H1 (cell line): ENCODE results near the gene ACTG1. TPM values are rescaled to one million over a fixed set of nuclear protein-coding genes. Genes with fewer than 3 reads are reported as not detected.

Experiments
- CTCF ChIA-PET: fragments of 300-600 bp; sonication (Branson Sonifier 250); formaldehyde crosslinking; loops from one replicate; lab custom pipeline; 2021; ENCODE audit not compliant: partially characterized antibody; lab: Charles Lee
- POLR2A ChIA-PET: fragments of 300-600 bp; sonication (Branson Sonifier 250); formaldehyde crosslinking; loops from one replicate; lab custom pipeline; 2021; ENCODE audit warnings: inconsistent platforms; ENCODE audit not compliant: partially characterized antibody; lab: Charles Lee
- DNase-seq, 2 experiments: peaks; one replicate each; pipeline versions ENCODE4 v3.0.0 to v3.0.0-alpha.2; 2010 to 2022; ENCODE audit warnings: low spot score in 2 of 2, low read depth in 1 of 2, mixed read lengths in 1 of 2
- FAIRE-seq: peaks from 2 replicates; lab custom pipeline; 2011; peaks lifted over from hg19 to GRCh38; lab: Jason Lieb, UNC
- H2AFZ ChIP-seq: 2 replicates; pipeline ENCODE4 v1.8.1; 2012; ENCODE audit warnings: low read length, inconsistent platforms
- H2AK5ac ChIP-seq: 2 replicates; pipeline ENCODE4 v1.6.1; 2013; ENCODE audit warnings: low read depth, low read length
- H2BK120ac ChIP-seq: replicated peaks from 2 replicates; pipeline ENCODE3; 2013; ENCODE audit warnings: low read depth, low read length, inconsistent platforms
- H2BK12ac ChIP-seq: 2 replicates; pipeline ENCODE4 v1.6.1; 2013; ENCODE audit warnings: low read depth, low read length
- H2BK15ac ChIP-seq: 2 replicates; pipeline ENCODE4 v1.6.1; 2013; ENCODE audit warnings: low read length
- H2BK20ac ChIP-seq: 2 replicates; pipeline ENCODE4 v1.6.1; 2013; ENCODE audit warnings: low read length
- H2BK5ac ChIP-seq: 2 replicates; pipeline ENCODE4 v1.6.1; 2013; ENCODE audit warnings: low read depth, low read length
- H3K14ac ChIP-seq: 2 replicates; pipeline ENCODE4 v1.6.1; 2013; ENCODE audit warnings: inconsistent platforms; ENCODE audit not compliant: insufficient read length
- H3K18ac ChIP-seq: 2 replicates; pipeline ENCODE4 v1.6.1; 2013; ENCODE audit warnings: low read length; ENCODE audit errors: extremely low read depth
- H3K23ac ChIP-seq: 2 replicates; pipeline ENCODE4 v1.6.1; 2013; ENCODE audit warnings: inconsistent platforms; ENCODE audit not compliant: insufficient read length
- H3K23me2 ChIP-seq: 2 replicates; pipeline ENCODE4 v1.6.1; 2013; ENCODE audit warnings: low read depth, low read length
- H3K27ac ChIP-seq: 2 replicates; pipeline ENCODE4 v1.6.1; 2011; ENCODE audit warnings: low read depth, low read length, inconsistent platforms
- H3K27me3 ChIP-seq, 4 experiments: replicated peaks in 1 of 4; 1 replicate in 1 of 4; 2 replicates in 3 of 4; pipeline versions ENCODE4 v1.6.1 to v1.8.1; 2011 to 2013; ENCODE audit warnings: low read length in 3 of 4, mild to moderate bottlenecking in 3 of 4, inconsistent platforms in 2 of 4, mixed read lengths in 2 of 4, moderate library complexity in 1 of 4; ENCODE audit not compliant: control insufficient read depth in 3 of 4, insufficient read depth in 3 of 4; ENCODE audit errors: extremely low read depth in 1 of 4
- H3K36me3 ChIP-seq, 4 experiments: 2 replicates each; pipeline versions ENCODE4 v1.6.1 to v1.8.1; 2011 to 2013; ENCODE audit warnings: mild to moderate bottlenecking in 4 of 4, low read length in 3 of 4, moderate library complexity in 2 of 4, control low read depth in 1 of 4, inconsistent platforms in 1 of 4; ENCODE audit not compliant: insufficient read depth in 4 of 4, control insufficient read depth in 2 of 4
- H3K4ac ChIP-seq: replicated peaks from 2 replicates; pipeline ENCODE3; 2013; ENCODE audit warnings: low read length, low read depth, mixed read lengths, inconsistent platforms; ENCODE audit not compliant: insufficient read length
- H3K4me1 ChIP-seq, 4 experiments: replicated peaks in 1 of 4; 1 replicate in 1 of 4; 2 replicates in 3 of 4; pipeline versions ENCODE4 v1.6.1 to v1.8.1; 2011 to 2013; ENCODE audit warnings: low read length in 3 of 4, inconsistent platforms in 2 of 4, mixed read lengths in 1 of 4; ENCODE audit not compliant: insufficient read depth in 4 of 4, control insufficient read depth in 3 of 4
- H3K4me2 ChIP-seq, 2 experiments: 2 replicates each; pipeline versions ENCODE4 v1.6.1 to v1.8.1; 2011 to 2013; ENCODE audit warnings: low read depth in 2 of 2, low read length in 2 of 2, control low read depth in 1 of 2, inconsistent platforms in 1 of 2, mild to moderate bottlenecking in 1 of 2; ENCODE audit not compliant: insufficient read depth in 1 of 2
- H3K4me3 ChIP-seq, 4 experiments: fragments of 200-600, 300-600 bp in 1 of 4; sonication (generic), shearing (Covaris generic), sonication (Bioruptor Twin) in 1 of 4; 2 replicates each; pipeline versions ENCODE4 v1.5.1 to v1.8.1; 2011 to 2016; ENCODE audit warnings: low read length in 4 of 4, low read depth in 3 of 4, control low read depth in 2 of 4, inconsistent platforms in 2 of 4, mild to moderate bottlenecking in 2 of 4, mixed read lengths in 1 of 4, moderate library complexity in 1 of 4; ENCODE audit not compliant: insufficient read depth in 2 of 4; ENCODE audit errors: extremely low read depth in 1 of 4
- H3K56ac ChIP-seq: replicated peaks from 2 replicates; pipeline ENCODE3; 2013; ENCODE audit warnings: low read depth, mild to moderate bottlenecking, mixed read lengths, low read length, inconsistent platforms; ENCODE audit not compliant: insufficient read length
- H3K79me1 ChIP-seq: 2 replicates; pipeline ENCODE4 v1.6.1; 2013; ENCODE audit warnings: low read depth, low read length, control low read depth
- H3K79me2 ChIP-seq, 2 experiments: 2 replicates each; pipeline versions ENCODE4 v1.6.1 to v1.8.1; 2012 to 2013; ENCODE audit warnings: low read length in 2 of 2, mild to moderate bottlenecking in 2 of 2, inconsistent platforms in 1 of 2; ENCODE audit not compliant: insufficient read depth in 2 of 2, control insufficient read depth in 1 of 2
- H3K9ac ChIP-seq, 4 experiments: replicated peaks in 1 of 4; 1 replicate in 1 of 4; 2 replicates in 3 of 4; pipeline versions ENCODE4 v1.6.1 to v1.8.1; 2011 to 2013; ENCODE audit warnings: low read depth in 3 of 4, low read length in 3 of 4, control low read depth in 2 of 4, mild to moderate bottlenecking in 2 of 4, moderate library complexity in 2 of 4, inconsistent platforms in 1 of 4; ENCODE audit errors: extremely low read depth in 1 of 4
- H3K9me3 ChIP-seq, 2 experiments: 2 replicates each; pipeline versions ENCODE4 v1.6.1 to v1.8.1; 2012 to 2013; ENCODE audit warnings: mild to moderate bottlenecking in 2 of 2, moderate library complexity in 2 of 2, control low read depth in 1 of 2, inconsistent platforms in 1 of 2, low read depth in 1 of 2, low read length in 1 of 2, mixed read lengths in 1 of 2; ENCODE audit not compliant: insufficient read depth in 2 of 2
- H4K20me1 ChIP-seq, 2 experiments: replicated peaks in 1 of 2; 2 replicates each; pipeline versions ENCODE3 to v1.8.1; 2011 to 2013; ENCODE audit warnings: inconsistent platforms in 2 of 2, low read length in 2 of 2, mild to moderate bottlenecking in 1 of 2; ENCODE audit not compliant: insufficient read depth in 2 of 2, control insufficient read depth in 1 of 2
- H4K5ac ChIP-seq: 2 replicates; pipeline ENCODE4 v1.6.1; 2013; ENCODE audit warnings: low read length, low read depth, mixed read lengths, inconsistent platforms; ENCODE audit not compliant: insufficient read length
- H4K8ac ChIP-seq: 2 replicates; pipeline ENCODE4 v1.8.0; 2013; ENCODE audit warnings: mild to moderate bottlenecking, moderate library complexity, low read length, inconsistent platforms; ENCODE audit not compliant: insufficient read depth; ENCODE audit errors: extremely low read depth
- H4K91ac ChIP-seq: replicated peaks from 2 replicates; pipeline ENCODE3; 2013; ENCODE audit warnings: low read length, mixed read lengths, inconsistent platforms; ENCODE audit not compliant: insufficient read length
- ATF2 ChIP-seq: IDR thresholded peaks from 2 replicates; pipeline ENCODE4 v1.6.1; 2012; ENCODE audit warnings: low read length, inconsistent platforms
- CBX5 ChIP-seq: fragments of 300-800, 300-1000 bp; sonication (generic); IDR thresholded peaks from 2 replicates; pipeline ENCODE4 v1.7.1; 2016; ENCODE audit warnings: antibody characterized with exemption, low read length, low read depth
- FOSL1 ChIP-seq: IDR thresholded peaks from 2 replicates; pipeline ENCODE4 v1.6.1; 2011; ENCODE audit warnings: mild to moderate bottlenecking, low read depth, low read length, moderate library complexity; ENCODE audit not compliant: insufficient read depth
- GTF2F1 ChIP-seq: IDR thresholded peaks from 2 replicates; pipeline ENCODE4 v1.6.1; 2012; ENCODE audit warnings: low read depth, low read length, improper control_type of control experiment, borderline replicate concordance
- HDAC2 ChIP-seq, 2 experiments: fragments of 300-600 bp in 1 of 2; sonication (generic) in 1 of 2; IDR thresholded peaks; 2 replicates each; pipeline ENCODE4 v1.6.1; 2011 to 2012; ENCODE audit warnings: low read depth in 2 of 2, low read length in 2 of 2, mild to moderate bottlenecking in 2 of 2, moderate library complexity in 2 of 2, borderline replicate concordance in 1 of 2, inconsistent platforms in 1 of 2
- KDM4A ChIP-seq: IDR thresholded peaks from one replicate; pipeline ENCODE4 v1.7.1; 2012; ENCODE audit warnings: low read depth, mild to moderate bottlenecking, moderate library complexity, low read length, inconsistent platforms; ENCODE audit not compliant: severe bottlenecking
- KDM5A ChIP-seq: fragments of 200-600 bp; IDR thresholded peaks from 2 replicates; pipeline ENCODE4 v1.7.1; 2012; ENCODE audit warnings: mild to moderate bottlenecking, low read length, inconsistent platforms, mixed read lengths
- RBBP5 ChIP-seq: IDR thresholded peaks from 2 replicates; pipeline ENCODE4 v1.7.1; 2012; ENCODE audit warnings: low read depth, mild to moderate bottlenecking, inconsistent platforms, low read length, moderate library complexity, borderline replicate concordance
- TBP ChIP-seq: IDR thresholded peaks from 2 replicates; pipeline ENCODE4 v1.6.1; 2011; ENCODE audit warnings: low read depth, low read length, improper control_type of control experiment
- WGBS, 2 experiments: shearing (Covaris generic) in 1 of 2; methylation state at CpG; one replicate each; pipeline versions ENCODE4 v1.1.6 to v1.1.7; 2013 to 2015; ENCODE audit warnings: low lambda C conversion rate in 2 of 2, mixed read lengths in 2 of 2, inconsistent platforms in 1 of 2, low coverage in 1 of 2, missing lambda C conversion rate in 1 of 2; ENCODE audit not compliant: insufficient replicate concordance in 2 of 2, insufficient coverage in 1 of 2, insufficient read length in 1 of 2; ENCODE audit errors: extremely low coverage in 1 of 2, missing lambda C conversion rate in 1 of 2; 5-methylcytosine and 5-hydroxymethylcytosine counted together
- polyA plus RNA-seq, 7 experiments: library from polyadenylated mRNA; depleted of rRNA in 3 of 7; stranded (reverse) in 5 of 7; unstranded in 2 of 7; fragments of >200 nt in 5 of 7; fragments of 200-250 nt in 2 of 7; gene quantifications; 1 replicate in 5 of 7; 2 replicates in 1 of 7; 4 replicates in 1 of 7; pipeline versions ENCODE4 v1.2.1 to v1.2.3, GENCODE V29; 2011 to 2013; ENCODE audit warnings: missing spikeins in 2 of 7, mixed read lengths in 2 of 7
- total RNA-seq: library from RNA; stranded (reverse); fragmentation: NEBNext Ultra II Directional; extraction: Animal tissue kit (Norgen Biotek cat#: 25700); gene quantifications from 2 replicates; pipeline ENCODE4 v1.2.1, GENCODE V29; 2021
- TF ChIP-seq, protein P1 (sequence below): IDR thresholded peaks from 2 replicates; pipeline ENCODE4 v1.6.1; 2012; ENCODE audit warnings: inconsistent platforms

ACTG1 gene
- total and polyA plus RNA-seq, 2 of the 8 experiments (the other 6 are each of a cell fraction or from before 2014, with no cell fraction given): 3,535 to 5,010 TPM

DNA sequence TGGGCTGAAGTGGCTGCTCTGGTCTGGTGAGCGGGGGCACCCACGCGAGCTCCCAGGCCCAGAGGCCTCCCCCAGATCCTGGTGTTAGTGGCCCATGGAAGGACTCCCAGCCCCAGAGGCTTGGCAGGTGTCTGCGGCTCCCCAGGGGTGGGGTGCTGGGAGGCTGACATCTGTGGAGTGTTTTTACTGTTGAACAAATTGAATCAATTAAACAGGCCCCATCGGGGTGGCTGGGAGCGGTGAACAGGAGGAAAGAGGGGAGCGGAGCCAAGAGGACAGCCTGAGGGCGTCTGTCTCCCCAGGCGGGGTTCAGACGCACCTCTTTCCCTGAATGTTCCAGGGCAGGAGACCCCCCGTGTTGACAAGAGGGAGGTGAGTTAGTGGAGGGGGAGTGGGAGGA, 29.9 kb downstream of the ACTG1 start:
- H3K18ac ChIP-seq: no peak overlapping the region
- no peak overlapping the region for H4K5ac ChIP-seq
- no peak overlapping the region for H2BK5ac ChIP-seq
- no peaks in the 10 kb centered on the region for H3K79me2 ChIP-seq
- H4K20me1 ChIP-seq: no peaks in the 10 kb centered on the region
- no peak overlapping the region for H2AK5ac ChIP-seq
- no peak overlapping the region; a peak in 1 of 4 replicates for H3K4me2 ChIP-seq
- H3K9me3 ChIP-seq: peaks cover 0 to 5% of the 10 kb centered on the region in 2 experiments; a peak in 1 of 4 replicates
- DNase-seq (no peak), FAIRE-seq (no peak)
- CTCF ChIA-PET: interaction anchor here (1.0 to 5.4 kb wide), 10 partner anchors 10 to 228 kb away, joined by 3 to 50 read pairs (median 6); no protein-coding TSS in a partner anchor
- H3K36me3 ChIP-seq: no peaks in the 10 kb centered on the region
- peaks cover 0 to 17% (median 8%) of the 10 kb centered on the region in 4 experiments; a peak in 4 of 7 replicates for H3K4me1 ChIP-seq
- H2BK120ac ChIP-seq: no peak overlapping the region
- no peak overlapping the region for H2BK20ac ChIP-seq
- H3K23ac ChIP-seq: no peak overlapping the region
- no peak overlapping the region for H3K14ac ChIP-seq
- H3K79me1 ChIP-seq: no peaks in the 10 kb centered on the region
- no peak overlapping the region for H3K27ac ChIP-seq
- no peak overlapping the region for H2BK15ac ChIP-seq
- POLR2A ChIA-PET: interaction anchor here (1.5 to 35.8 kb wide), 3 partner anchors 8 to 33 kb away, joined by 4 to 1004 read pairs (median 7); partner anchors contain the start of genes ACTG1 and FSCN2
- H2BK12ac ChIP-seq: 0 out of 2 replicates have a peak overlapping the region, but pooled peaks have one; percentile 14
- WGBS, 2 experiments: 88% methylated on average over 7 of the region's 11 CpGs; no CpG with 5 or more reads in 1 of the 2 experiments
- peaks cover 18 to 51% (median 48%) of the 10 kb centered on the region in 4 experiments for H3K27me3 ChIP-seq
- H3K9ac ChIP-seq: no peak overlapping the region
- peaks cover 9% of the 10 kb centered on the region; the same call in 1 of the 2 replicates for H3K23me2 ChIP-seq
- H4K91ac ChIP-seq: no peak overlapping the region
- no peak overlapping the region for H2AFZ ChIP-seq
- H3K4me3 ChIP-seq: no peak overlapping the region
- H3K56ac ChIP-seq: no peak overlapping the region
- no peak overlapping the region; the same call in 1 of the 2 replicates for H4K8ac ChIP-seq
- no peak overlapping the region for H3K4ac ChIP-seq
- TF ChIP-seq TBP: no peak
- no peak for TF ChIP-seq RBBP5
- TF ChIP-seq KDM5A: no peak
- no peak for TF ChIP-seq CBX5
- no peak for TF ChIP-seq HDAC2 (IDR thresholded peaks at IDR 0.05; ENCODE audit: borderline replicate concordance in 1 of 2, low read depth in 2 of 2, low read length in 2 of 2)
- TF ChIP-seq GTF2F1: no peak
- TF ChIP-seq, protein P1, sequence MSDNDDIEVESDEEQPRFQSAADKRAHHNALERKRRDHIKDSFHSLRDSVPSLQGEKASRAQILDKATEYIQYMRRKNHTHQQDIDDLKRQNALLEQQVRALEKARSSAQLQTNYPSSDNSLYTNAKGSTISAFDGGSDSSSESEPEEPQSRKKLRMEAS: no peak
- no peak for TF ChIP-seq ATF2
- TF ChIP-seq FOSL1: no peak
- TF ChIP-seq KDM4A: no peak
